Stimulated activated CD4-positive, alpha-beta T cell treated with anti-CD3 and anti-CD28 coated beads, TNF-alpha, amount 100 ng/mL, for 4 hours (primary cell): Measurements from ENCODE around the gene SLC2A3.
"Not testable (repeated sequence)": the region's sequence is repeated elsewhere in the genome, so short reads cannot be mapped to it uniquely, and the experiment has no call there.

Experiments
- DNase-seq, 3 experiments: peaks; one replicate each; pipeline ENCODE4 v3.0.0-alpha.2; 2020; ENCODE audit warnings: low read depth in 3 of 3

The SLC2A3 gene

GRCh38 chr12:7916936-7917335 lies 19.1 kb downstream of the SLC2A3 start:
- DNase-seq: no peak

GRCh38 chr12:7915661-7916403 lies 20.2 kb downstream of the SLC2A3 start:
- no peak for DNase-seq

DNA sequence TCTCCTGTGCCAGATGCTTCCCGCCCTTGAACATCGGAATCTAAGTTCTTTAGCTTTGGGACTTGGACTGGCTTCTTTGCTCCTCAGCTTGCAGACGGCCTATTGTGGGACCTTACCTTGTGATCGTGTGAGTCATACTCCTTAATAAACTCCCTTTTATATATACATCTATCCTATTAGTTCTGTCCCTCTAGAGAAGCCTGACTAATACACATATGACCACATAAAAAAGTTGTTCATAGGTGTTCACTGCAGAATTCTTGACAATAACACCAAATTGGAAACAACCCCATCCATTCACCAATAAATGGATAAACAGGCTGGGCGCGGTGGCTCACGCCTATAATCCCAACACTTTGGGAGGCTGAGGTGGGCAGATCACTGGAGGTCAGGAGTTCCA lies 25.9 kb downstream of the SLC2A3 start:
- not testable (repeated sequence) for DNase-seq

- DNase-seq: peak in 1 of 3 experiments; percentile 10
These were observed 29.0 kb downstream of the SLC2A3 start for GRCh38 chr12:7907009-7907408.

GRCh38 chr12:7906303-7906702 lies 29.7 kb downstream of the SLC2A3 start:
- not testable (repeated sequence) for DNase-seq

DNA sequence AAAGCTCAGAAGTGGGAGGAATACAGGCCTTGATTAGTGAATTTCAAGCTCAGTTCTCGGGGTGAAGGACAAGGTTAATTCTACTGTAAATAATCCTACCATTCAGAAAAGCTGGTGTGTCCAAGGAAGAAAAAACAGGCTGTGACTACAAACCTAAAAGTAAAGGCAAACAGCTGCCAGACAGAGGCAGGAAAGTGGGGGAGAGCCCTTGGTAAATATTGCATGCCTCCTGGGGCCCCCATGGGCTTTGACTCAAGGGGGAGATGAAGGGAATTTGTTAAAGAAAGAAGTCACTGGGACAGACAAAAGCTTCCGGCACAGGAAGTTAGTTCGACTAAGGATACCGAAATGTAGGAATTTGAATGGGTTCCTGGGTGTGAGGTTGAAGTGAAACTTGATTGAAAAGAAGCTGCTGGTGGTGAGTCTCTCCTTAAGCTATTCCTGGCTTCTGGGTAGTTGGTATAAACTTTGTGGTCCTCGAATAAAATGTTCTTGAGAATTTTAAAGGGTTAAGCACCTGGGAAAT lies 30.3 kb downstream of the SLC2A3 start:
- DNase-seq: not testable (repeated sequence)

GRCh38 chr12:7905071-7905470 lies 30.9 kb downstream of the SLC2A3 start:
- DNase-seq: no peak

DNA sequence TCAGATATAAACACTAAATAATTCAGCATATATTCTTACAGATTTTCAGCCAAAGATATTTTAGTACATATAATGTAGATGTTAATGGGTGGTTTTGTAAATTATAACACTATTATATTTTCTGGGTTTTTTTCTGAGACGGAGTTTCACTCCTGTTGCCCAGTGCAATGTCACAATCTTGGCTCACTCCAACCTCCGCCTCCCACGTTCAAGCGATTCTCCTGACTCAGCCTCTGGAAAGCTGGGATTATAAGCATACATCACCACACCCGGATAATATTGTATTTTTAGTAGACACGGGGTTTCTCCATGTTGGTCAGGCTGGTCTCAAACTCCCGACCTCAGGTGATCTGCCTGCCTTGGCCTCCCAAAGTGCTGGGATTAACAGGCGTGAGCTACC lies 33.6 kb downstream of the SLC2A3 start:
- DNase-seq: not testable (repeated sequence)

DNA sequence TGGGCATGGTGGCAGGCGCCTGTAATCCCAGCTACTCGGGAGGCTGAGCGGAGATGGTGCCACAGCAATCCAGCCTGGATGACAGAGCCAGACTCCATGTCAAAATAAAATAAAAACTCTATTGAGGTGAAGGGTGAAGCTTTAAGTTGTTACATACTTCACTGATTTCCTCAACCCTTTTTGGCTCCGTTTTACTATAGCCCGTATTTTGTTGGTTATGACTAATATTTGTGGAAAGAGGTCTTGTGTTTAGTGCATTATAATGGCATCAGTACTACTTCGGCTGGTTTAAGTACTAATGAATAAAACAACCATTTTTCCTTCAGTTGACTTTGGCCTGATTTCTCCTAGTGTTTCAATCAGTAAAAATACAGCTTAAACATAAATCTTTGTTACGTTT lies 36.2 kb downstream of the SLC2A3 start:
- DNase-seq: no peak

DNA sequence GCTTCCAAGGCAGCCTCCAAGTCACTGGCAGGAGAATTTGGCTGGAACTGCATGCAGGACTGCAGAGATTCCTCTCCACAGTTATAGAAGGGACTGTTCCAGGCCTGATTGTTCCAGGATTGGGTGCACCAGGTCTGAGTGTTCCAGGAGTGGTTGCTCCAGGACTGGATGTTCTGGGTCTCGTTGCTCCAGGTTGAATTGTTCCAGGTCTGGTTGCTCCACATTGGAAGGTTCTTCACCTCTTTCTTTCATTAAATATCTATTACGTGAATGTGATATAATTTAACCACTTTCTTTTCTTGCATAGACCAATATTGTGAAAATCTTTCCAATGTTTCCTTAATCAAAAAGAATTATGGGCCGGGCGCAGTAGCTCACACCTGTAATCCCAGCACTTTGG lies 39.3 kb downstream of the SLC2A3 start:
- not testable (repeated sequence) for DNase-seq

- no peak for DNase-seq
These were observed 43.6 kb downstream of the SLC2A3 start for GRCh38 chr12:7892186-7892980.

DNA sequence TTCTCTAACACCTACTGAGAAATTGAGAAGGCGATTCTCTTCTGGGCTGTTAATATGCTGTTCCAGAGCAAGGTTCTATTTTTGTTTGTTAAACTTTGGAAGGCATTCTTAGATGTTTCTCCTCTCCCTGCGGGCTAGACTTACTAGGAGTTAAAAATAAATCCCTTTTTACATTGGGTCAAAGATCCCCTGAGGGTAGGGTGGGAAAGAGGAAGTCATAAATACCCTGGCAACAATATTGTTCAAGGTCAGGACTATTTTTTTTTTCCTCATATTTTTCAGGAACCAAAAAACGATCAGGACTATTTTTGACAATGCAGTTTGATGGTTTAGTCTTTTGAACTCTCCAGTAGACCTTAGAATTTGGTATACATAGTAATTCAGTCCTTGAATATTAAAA lies 51.3 kb downstream of the SLC2A3 start:
- DNase-seq: no peak

GRCh38 chr12:7881736-7882120 lies 54.3 kb downstream of the SLC2A3 start:
- DNase-seq: not testable (repeated sequence)

DNA sequence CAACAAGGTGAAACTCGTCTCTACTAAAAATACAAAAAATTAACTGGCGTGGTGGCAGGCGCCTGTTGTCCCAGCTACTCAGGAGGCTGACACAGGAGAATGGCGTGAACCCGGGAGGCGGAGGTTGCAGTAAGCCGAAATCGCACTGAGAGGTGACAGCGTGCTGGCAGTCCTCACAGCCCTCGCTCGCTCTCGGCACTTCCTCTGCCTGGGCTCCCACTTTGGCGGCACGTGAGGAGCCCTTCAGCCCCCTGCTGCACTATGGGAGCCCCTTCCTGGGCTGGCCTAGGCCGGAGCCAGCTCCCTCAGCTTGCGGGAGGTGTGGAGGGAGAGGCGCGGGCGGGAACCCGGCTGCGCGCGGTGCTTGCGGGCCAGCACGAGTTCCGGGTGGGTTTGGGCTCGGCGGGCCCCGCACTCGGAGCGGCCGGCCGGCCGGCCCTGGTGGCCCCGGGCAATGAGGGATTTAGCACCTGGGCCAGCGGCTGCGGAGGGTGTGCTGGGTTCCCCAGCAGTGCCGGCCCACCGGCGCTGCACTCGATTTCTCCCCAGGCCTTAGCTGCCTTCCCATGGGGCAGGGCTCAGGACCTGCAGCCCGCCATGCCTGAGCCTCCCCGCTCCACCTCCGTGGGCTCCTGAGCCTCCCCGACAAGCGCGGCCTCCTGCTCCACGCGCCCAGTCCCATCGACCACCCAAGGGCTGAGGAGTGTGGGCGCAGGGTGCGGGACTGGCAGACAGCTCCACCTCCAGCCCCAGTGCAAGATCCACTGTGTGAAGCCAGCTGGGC lies 54.8 kb downstream of the SLC2A3 start:
- not testable (repeated sequence) for DNase-seq

DNA sequence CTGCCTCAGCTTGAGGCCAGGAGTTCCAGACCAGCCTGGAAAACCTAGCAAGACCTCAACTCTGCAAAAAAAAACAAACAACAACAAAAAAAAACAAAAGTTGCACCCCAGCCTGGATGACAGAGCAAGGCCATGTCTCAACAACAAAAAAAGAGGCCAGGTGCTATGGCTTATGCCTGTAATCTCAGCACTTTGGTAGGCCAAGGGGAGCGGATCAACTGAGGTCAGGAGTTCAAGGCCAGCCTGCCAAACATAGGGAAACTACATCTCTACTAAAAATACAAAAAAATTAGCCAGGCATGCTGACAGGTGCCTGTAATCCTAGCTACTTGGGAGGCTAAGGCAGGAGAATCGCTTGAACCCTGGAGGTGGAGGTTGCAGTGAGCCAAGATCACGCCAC lies 56.7 kb downstream of the SLC2A3 start:
- DNase-seq: no peak

GRCh38 chr12:7877420-7877819 lies 58.6 kb downstream of the SLC2A3 start:
- DNase-seq: no peak

DNA sequence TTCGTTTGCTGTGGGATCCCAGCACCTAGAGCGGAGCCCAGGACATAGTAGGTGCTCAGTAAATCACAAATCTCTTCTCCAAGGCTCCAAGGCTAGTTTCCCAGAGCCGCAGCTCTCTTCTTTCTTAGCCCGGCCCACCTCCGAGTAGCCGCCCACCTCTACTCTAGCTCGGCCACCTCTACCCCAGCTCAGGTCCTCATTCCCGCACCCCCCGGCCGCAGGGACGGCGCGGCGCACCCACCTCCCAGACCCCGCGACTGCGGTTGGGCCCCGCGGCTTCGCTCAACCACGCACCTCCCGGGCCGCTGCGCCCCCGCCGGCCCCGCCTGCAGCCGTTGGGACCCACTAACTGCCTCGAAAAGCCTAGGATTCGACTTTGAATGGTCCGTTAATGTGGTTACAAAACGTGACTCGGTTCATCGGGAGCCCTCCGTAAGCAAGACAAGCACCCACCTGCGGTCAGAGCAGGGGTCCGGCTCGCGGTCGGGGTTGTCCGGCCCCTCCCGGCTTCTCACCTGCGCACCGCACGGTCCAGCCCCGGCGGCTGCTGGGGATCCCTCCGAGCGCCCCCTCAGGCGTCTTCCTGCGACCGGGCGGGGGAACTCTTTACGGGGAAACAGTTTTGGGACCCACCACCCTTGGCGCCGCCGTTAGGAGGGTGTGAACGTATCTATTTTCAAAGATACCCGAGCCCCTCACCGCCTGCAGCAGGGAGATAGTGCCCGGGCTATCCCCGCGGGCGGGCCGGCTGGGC lies 63.2 kb downstream of the SLC2A3 start, which contains the start of gene SLC2A14:
Gene SLC2A14 (minus strand): TSS at position 350 of the 754 bp plus-strand sequence. CDS start 3,035 bp downstream, outside the sequence.
- no peak for DNase-seq

GRCh38 chr12:7870335-7870734 lies 65.7 kb downstream of the SLC2A3 start:
- no peak for DNase-seq
